GM18502 (cell line): ENCODE results near the gene TCHH.
"Not testable (repeated sequence)": the region's sequence is repeated elsewhere in the genome, so short reads cannot be mapped to it uniquely, and the experiment has no call there.

ENCODE experiments used
- ATAC-seq: cut with Tn5 transposase; IDR thresholded peaks from one replicate; pipeline ENCODE4 v1.9.1; 2021; ENCODE audit warnings: mild to moderate bottlenecking; ENCODE audit not compliant: unreplicated experiment, poor library complexity

Gene TCHH, protein sequence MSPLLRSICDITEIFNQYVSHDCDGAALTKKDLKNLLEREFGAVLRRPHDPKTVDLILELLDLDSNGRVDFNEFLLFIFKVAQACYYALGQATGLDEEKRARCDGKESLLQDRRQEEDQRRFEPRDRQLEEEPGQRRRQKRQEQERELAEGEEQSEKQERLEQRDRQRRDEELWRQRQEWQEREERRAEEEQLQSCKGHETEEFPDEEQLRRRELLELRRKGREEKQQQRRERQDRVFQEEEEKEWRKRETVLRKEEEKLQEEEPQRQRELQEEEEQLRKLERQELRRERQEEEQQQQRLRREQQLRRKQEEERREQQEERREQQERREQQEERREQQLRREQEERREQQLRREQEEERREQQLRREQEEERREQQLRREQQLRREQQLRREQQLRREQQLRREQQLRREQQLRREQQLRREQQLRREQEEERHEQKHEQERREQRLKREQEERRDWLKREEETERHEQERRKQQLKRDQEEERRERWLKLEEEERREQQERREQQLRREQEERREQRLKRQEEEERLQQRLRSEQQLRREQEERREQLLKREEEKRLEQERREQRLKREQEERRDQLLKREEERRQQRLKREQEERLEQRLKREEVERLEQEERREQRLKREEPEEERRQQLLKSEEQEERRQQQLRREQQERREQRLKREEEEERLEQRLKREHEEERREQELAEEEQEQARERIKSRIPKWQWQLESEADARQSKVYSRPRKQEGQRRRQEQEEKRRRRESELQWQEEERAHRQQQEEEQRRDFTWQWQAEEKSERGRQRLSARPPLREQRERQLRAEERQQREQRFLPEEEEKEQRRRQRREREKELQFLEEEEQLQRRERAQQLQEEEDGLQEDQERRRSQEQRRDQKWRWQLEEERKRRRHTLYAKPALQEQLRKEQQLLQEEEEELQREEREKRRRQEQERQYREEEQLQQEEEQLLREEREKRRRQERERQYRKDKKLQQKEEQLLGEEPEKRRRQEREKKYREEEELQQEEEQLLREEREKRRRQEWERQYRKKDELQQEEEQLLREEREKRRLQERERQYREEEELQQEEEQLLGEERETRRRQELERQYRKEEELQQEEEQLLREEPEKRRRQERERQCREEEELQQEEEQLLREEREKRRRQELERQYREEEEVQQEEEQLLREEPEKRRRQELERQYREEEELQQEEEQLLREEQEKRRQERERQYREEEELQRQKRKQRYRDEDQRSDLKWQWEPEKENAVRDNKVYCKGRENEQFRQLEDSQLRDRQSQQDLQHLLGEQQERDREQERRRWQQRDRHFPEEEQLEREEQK (N-terminal part only)

DNA sequence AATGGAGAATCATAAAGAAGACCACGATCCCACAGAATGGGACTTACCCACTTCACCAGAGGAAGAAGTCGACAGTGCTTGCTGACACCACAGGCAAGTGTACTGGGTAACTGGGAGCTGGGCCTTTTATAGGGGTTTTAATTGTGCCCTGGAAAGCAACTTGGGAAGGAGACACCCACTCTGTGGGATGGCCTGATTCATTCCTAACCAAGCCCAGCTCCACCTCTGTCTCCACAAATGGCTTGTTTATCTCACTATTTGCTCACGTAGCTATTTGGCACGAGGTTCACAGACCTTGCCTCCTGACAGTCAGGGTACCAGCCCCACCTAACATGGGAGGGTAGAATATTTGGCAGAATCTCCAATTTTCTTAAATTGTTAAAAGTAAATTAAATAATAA lies at the start of gene TCHH:
TSS of gene TCHH (minus strand) at position 101 of the 400 bp plus-strand sequence. CDS start 1,364 bp downstream, outside the sequence.
- no peak for ATAC-seq

DNA sequence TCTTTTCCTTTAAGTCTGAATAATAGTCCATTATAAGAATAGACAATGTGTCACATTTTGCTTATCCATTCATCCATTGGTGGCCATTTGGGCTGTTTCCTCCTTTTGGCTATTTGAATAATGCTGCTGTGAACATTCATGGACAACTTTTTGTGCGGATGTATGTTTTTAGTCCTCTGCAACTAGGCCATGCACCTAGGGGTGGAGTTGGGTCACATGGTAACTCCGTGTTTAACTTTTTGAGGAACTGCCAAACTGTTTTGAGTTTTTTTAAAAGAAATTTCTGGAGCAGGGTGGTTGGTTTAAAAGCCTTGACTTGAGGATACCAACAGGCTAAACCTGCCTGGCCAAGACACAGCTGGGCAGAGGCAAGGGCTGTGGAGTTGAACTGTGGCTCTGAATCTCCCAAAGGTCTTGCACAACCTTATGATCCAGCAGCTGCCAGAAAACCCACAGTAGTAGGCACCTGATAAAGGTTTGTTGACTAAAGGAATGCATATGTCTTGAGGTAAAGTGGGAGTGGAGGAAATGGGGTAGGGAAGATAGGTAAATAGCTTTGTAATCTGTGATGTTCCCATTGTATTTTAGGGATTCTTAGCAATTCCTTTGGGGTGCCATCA lies 49.4 kb upstream of the TCHH start:
- ATAC-seq = no peak

DNA sequence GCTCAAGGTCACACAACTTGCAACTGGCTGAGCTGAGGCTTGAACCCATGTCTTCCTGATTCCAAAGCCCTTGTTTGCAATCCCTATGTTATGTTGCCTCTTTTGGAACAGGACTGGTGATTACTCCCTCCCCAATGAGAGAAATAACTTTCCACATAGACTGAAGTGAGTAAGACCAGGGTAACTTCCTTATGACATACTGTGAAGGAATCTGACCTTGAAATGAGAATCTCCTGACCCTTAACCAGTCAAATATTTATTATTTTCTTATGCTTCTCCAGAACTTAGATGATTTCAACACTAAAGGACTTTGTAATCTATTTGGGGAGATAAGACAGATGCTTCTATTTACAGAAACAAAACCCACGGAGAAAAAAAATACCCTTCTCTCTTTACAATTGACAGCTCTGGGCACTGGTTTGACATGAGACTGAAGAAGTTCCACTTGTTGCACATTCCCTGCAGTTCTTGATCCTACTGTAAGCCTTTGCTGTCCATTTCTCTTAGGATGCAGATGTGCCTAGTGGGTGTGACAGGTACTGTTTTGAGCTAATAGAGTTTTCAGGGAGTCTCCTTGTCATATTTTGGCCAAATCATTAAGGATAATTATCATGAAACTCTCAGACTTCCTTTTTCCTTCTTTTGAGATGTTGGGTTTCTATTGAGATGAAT lies 47.7 kb upstream of the TCHH start:
- ATAC-seq = no peak

DNA sequence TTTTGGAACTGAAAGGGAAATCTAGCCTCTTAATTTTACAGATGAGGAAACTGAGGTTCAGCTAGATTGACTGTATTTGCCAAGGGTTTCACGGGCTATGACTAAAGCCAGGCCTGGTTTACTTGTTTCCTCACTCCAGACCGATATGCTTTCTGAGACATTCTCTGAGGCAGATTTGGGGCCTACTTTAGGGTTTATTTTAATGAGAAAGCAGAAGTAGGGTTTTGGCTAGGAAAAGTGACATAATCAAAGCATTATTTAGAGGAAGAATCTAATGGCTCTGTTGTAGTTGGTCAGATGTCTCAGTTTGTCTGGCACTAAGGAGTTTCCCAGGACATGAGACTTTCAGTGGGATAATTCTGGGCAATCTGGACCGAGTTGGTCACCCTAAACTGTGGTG lies 45.3 kb upstream of the TCHH start:
- ATAC-seq = no peak

DNA sequence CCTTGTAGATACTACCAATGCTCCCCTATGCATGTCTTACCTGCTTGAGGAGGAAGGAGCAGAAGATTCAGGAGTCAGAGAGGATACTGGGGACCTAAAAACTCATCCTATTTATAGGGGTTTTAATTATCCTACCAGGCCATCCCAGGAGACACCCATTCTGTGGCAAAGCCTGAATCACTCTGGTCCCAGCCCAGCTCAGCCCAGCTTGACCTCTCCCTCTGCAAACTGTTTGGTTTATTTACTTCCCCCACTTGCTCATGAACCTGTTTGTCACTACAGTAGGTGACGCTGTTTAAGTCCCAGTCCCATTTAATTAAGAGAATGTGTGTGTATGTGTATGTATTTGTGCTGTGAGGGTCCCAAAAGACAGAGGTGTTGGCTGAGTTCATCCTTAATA lies 43.9 kb upstream of the TCHH start, which contains the start of gene RPTN:
TSS of gene RPTN (minus strand) at position 85 of the 400 bp plus-strand sequence. CDS start 1,339 bp downstream, outside the sequence.
- ATAC-seq = no peak

DNA sequence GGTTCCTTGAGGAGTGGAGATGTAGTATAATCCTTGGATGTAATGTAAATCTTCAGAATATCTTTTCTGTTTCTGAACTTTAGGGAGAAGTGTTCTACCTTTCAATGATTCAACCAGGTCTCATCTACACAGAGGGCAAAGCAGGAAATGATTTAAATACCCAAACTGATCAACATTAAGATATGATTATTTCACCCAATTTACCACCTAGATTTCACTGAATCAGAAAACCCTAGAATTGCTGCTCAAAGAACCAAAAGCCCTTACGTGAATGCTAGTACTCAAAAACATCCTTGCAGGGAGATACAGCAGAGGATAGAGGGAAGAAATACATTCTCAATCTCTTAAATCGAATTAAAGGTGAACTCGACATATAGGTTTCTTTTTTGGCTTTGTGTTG lies 38.8 kb upstream of the TCHH start:
- ATAC-seq = no peak

DNA sequence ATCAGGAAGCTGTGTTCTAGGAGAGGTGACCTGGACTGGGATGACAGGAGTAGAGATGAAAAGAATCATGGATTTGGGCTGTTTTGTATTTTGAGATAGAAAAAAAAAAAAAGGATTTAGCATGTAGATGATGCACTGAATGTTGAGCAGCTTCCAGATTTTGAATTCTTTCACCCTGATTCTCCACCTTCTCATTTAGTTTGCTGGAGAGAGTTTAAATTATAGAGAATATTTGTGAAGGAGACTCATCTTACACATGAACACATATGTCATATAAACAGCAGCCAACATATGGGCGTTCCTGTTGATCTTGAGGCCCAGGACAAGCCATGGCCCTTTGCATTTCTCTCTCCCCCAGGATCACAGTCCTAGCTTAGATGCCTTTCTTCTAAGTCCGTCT lies 36.4 kb upstream of the TCHH start:
- no peak for ATAC-seq

DNA sequence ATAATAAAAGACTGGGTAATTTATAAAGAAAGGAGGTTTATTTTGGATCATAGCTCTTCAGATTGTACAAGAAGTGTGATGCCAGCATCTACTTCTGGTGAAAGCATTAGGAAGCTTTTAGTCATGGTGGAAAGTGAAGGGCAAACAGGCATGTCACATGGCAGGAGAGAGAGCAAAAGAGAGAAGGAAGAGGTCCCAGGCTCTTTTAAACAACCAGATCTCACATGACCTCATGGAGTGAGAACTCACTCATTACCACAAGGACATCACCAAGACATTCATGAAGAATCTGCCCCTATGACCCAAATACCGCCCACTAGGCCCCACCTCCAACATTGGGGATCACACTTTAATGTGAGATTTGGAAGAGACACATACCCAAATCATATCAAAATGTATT lies 33.7 kb upstream of the TCHH start:
- no peak for ATAC-seq

DNA sequence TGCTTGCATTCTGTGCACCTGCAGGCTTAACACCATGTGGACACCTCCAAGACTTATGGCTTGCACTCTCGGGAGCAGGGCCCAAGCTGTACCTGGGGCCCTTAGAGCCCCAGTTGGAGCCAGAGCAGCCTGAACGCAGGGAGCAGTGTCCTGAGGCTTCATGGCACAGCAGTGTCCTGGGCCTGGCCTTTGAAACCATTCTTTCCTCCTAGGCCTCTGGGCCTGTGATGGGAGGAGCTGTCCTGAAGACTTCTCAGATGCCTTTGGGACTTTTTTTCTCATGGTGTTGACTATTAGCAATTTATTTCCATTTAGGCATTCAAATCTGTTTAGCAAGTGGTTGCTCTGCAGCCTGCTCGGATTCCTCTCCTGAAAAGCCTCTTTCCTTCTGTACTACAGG lies 32.8 kb upstream of the TCHH start:
- ATAC-seq = no peak

DNA sequence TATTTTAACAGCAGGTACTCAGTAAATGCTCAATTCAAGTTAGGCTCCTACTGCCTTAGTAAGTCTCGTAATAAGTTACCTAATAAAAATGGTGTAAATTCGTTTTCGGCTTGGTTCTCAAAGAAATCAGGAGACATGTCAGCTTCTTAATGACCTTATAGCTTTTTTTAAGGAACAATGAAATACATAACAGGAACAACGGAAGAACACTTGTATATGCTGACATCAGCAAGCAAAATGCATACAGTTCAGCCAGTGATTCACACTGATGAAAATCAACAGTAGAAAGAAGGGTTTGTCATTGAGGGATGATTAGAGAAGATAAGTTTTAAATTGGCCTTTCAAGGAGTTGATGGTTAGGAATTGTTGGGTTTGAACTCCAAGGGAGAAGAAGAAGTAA lies 30.5 kb upstream of the TCHH start:
- no peak for ATAC-seq

DNA sequence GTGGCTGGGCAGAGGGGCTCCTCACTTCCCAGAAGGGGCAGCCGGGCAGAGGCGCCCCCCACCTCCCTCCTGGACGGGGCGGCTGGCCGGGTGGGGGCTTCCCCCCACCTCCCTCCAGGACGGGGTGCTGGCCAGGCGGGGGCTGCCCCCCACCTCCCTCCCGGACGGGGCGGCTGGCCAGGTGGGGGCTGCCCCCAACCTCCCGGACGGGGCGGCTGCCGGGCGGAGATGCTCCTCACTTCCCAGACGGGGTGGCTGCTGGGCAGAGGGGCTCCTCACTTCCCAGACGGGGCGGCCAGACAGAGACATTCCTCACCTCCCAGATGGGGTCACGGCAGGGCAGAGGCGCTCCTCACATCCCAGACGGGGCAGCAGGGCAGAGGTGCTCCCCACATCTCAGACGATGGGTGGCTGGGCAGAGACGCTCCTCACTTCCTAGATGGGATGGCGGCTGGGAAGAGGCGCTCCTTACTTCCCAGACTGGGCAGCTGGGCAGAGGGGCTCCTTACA lies 29.5 kb upstream of the TCHH start:
- not testable (repeated sequence) for ATAC-seq

DNA sequence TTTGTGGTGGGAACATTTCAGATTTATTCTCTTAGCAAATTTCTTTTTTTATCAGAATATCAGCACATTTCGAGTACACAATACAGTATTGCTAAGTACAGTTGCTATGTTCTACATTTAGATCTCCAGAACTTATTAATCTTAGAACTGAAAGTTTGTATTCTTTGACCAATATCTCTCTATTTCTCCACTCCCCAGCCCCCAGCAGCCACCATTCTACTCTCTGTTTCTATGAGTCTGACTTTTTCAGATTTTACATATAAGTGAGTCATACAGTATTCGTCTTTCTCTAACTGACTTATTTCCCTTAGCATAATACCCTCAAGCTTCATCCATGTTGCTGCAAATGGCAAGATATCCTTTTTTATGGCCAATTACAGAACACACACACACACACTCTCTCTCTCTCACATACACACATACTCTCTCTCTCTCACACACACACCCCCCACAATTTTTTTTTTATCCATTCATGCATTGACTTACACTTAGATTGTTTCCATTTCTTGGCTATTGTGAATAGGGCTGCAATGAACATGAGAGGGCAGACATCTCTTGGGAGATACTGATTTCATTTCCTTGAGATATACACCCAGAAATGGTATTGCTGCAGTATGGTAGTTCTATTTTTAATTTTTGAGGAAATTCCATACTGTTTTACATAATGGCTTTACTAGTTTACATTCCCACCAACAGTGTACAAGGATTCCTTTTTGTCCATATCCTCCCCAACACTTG lies 28.1 kb upstream of the TCHH start:
- no peak for ATAC-seq

DNA sequence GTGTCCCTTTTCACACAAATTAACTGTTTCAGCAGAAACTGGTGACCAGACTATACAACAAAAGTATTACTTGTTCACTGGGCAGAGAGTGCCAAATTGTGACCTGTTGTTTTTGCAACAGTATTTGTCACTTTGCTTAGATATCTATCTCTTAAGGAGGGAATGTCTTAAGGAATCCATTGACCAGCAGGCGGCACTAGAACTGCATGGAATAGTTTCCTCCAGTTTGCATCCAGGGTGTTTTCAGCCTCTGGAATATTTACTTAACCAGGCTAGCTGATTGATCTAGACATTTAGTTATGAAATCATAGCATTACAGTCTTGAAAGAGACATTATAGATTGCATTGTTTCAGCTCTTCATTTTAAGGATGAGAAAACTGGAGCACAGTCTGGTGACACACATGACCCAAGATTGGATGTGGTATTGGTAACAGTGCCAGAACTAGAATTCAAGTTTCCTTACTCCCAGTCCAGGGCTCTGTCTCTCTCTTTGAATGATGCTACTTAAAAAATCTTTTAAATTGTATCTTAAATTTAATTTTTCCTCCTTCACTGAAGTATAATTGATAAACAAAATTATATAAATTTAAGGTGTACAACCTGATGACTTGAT lies 26.8 kb upstream of the TCHH start:
- ATAC-seq = no peak

DNA sequence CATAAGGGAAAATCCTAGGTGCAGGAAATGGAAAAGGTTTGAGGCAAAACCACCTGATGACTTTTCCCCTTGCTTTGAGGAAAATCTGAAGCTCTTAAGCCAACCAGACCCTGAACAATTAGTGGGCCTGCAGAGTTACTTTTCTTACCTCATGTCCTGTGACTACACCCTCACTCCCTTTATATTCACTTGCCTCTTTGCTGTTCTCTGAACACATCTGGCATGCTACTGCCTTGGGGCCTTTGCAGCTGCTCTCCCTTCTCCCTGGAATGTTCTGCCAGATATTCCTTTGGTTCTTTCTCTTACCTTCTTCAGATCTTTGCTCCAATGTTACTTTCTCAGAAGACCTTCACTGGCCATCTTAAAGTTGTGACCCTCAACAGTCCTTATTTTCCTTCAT lies 22.0 kb upstream of the TCHH start:
- ATAC-seq = no peak

DNA sequence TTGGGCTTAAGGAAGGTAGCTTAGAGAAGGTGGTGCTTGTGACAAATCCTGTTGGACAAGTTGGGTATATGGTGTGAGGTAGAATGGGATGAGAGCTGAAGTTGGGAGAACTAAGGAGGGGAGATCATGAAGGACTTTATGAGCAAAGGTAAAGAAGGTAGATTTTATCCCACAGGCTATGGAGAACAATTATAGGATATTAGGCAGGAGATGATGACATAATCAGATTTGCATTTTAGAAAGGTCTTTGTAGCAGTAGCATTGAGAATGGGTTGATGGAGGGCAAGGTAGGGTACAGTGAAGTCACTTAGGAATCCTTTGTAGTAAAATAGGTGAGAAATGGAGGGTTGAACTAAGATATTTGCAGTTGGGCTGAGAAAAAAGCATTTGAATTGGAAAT lies 14.9 kb upstream of the TCHH start:
- ATAC-seq = no peak

DNA sequence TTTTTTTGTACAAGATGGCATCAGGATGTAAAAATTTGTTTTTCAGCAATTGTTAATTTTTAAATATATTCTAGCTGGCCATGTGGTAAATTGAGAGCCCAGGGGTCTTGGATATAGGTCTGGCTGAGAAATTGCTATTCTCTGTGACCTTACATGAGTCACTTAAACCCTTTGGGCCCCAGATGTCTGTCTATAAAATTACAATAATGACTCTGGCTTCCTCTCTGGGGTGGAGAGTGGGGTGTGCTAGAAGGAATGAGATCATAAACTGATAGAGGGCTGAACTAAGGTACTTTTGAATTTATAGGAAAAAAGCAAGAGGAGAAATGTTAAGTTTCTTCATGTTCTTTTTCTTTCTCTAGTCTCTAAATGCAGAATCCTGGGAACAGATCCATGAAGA lies 12.4 kb upstream of the TCHH start:
- no peak for ATAC-seq

DNA sequence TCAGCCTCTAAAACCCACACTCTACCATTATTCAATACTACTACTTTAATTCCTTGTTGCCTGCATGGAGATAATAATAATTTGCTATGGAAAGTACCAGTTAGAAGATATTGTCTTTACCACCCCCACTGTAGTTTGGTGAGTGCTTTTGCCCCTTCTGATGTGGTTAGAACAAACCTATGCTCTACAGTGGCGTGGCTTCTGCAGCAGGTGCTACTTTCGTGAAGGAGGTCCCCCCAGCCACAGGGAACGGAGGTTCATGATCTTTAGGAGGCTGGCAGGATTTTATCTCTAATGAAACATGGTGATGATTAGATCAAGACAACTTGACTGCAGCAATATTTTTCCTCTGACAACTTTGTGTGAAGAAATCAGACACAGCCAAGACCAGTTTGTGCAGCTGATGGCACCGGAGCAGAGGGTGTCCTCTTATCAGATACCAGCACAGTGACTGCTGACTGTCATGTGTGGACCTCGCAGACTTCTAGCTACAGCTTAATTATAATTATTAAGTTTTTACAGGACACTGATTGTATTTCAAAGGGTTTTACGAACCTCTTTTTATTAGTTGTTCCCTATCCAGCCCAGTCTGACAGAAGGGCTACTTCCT lies 10.7 kb upstream of the TCHH start:
- ATAC-seq = no peak

DNA sequence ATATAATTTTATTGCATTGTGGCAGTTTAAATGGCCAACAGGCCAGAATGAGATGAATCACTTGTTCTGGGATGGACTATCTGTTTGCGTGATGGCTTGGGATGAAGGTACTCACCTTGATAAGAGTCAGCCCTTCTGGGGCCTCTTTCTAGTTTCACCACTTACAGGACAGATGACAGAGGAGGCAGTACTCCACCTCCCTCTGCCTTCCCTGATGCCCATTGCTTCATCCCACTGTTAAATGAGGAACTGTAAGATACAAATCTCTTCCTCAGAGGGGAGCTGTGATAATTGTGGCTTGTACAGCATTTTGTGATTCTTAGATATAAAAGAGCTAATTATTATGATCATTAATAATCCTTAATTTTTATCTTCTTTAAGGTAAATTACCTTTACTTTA lies 3.7 kb upstream of the TCHH start:
- ATAC-seq = no peak
